H1 (cell line): ENCODE results near the gene SNX24. TPM values are rescaled to one million over a fixed set of nuclear protein-coding genes. Genes with fewer than 3 reads are reported as not detected.

Source experiments
- CTCF ChIA-PET: fragments of 300-600 bp; sonication (Branson Sonifier 250); formaldehyde crosslinking; loops from one replicate; lab custom pipeline; 2021; ENCODE audit not compliant: partially characterized antibody; lab: Charles Lee
- POLR2A ChIA-PET: fragments of 300-600 bp; sonication (Branson Sonifier 250); formaldehyde crosslinking; loops from one replicate; lab custom pipeline; 2021; ENCODE audit warnings: inconsistent platforms; ENCODE audit not compliant: partially characterized antibody; lab: Charles Lee
- DNase-seq, 2 experiments: peaks; one replicate each; pipeline versions ENCODE4 v3.0.0 to v3.0.0-alpha.2; 2010 to 2022; ENCODE audit warnings: low spot score in 2 of 2, low read depth in 1 of 2, mixed read lengths in 1 of 2
- FAIRE-seq: peaks from 2 replicates; lab custom pipeline; 2011; peaks lifted over from hg19 to GRCh38; lab: Jason Lieb, UNC
- H2AFZ ChIP-seq: 2 replicates; pipeline ENCODE4 v1.8.1; 2012; ENCODE audit warnings: low read length, inconsistent platforms
- H2AK5ac ChIP-seq: 2 replicates; pipeline ENCODE4 v1.6.1; 2013; ENCODE audit warnings: low read depth, low read length
- H2BK120ac ChIP-seq: replicated peaks from 2 replicates; pipeline ENCODE3; 2013; ENCODE audit warnings: low read depth, low read length, inconsistent platforms
- H2BK12ac ChIP-seq: 2 replicates; pipeline ENCODE4 v1.6.1; 2013; ENCODE audit warnings: low read depth, low read length
- H2BK15ac ChIP-seq: 2 replicates; pipeline ENCODE4 v1.6.1; 2013; ENCODE audit warnings: low read length
- H2BK20ac ChIP-seq: 2 replicates; pipeline ENCODE4 v1.6.1; 2013; ENCODE audit warnings: low read length
- H2BK5ac ChIP-seq: 2 replicates; pipeline ENCODE4 v1.6.1; 2013; ENCODE audit warnings: low read depth, low read length
- H3K14ac ChIP-seq: 2 replicates; pipeline ENCODE4 v1.6.1; 2013; ENCODE audit warnings: inconsistent platforms; ENCODE audit not compliant: insufficient read length
- H3K18ac ChIP-seq: 2 replicates; pipeline ENCODE4 v1.6.1; 2013; ENCODE audit warnings: low read length; ENCODE audit errors: extremely low read depth
- H3K23ac ChIP-seq: 2 replicates; pipeline ENCODE4 v1.6.1; 2013; ENCODE audit warnings: inconsistent platforms; ENCODE audit not compliant: insufficient read length
- H3K23me2 ChIP-seq: 2 replicates; pipeline ENCODE4 v1.6.1; 2013; ENCODE audit warnings: low read depth, low read length
- H3K27ac ChIP-seq: 2 replicates; pipeline ENCODE4 v1.6.1; 2011; ENCODE audit warnings: low read depth, low read length, inconsistent platforms
- H3K27me3 ChIP-seq, 4 experiments: replicated peaks in 1 of 4; 1 replicate in 1 of 4; 2 replicates in 3 of 4; pipeline versions ENCODE4 v1.6.1 to v1.8.1; 2011 to 2013; ENCODE audit warnings: low read length in 3 of 4, mild to moderate bottlenecking in 3 of 4, inconsistent platforms in 2 of 4, mixed read lengths in 2 of 4, moderate library complexity in 1 of 4; ENCODE audit not compliant: control insufficient read depth in 3 of 4, insufficient read depth in 3 of 4; ENCODE audit errors: extremely low read depth in 1 of 4
- H3K36me3 ChIP-seq, 4 experiments: 2 replicates each; pipeline versions ENCODE4 v1.6.1 to v1.8.1; 2011 to 2013; ENCODE audit warnings: mild to moderate bottlenecking in 4 of 4, low read length in 3 of 4, moderate library complexity in 2 of 4, control low read depth in 1 of 4, inconsistent platforms in 1 of 4; ENCODE audit not compliant: insufficient read depth in 4 of 4, control insufficient read depth in 2 of 4
- H3K4ac ChIP-seq: replicated peaks from 2 replicates; pipeline ENCODE3; 2013; ENCODE audit warnings: low read length, low read depth, mixed read lengths, inconsistent platforms; ENCODE audit not compliant: insufficient read length
- H3K4me1 ChIP-seq, 4 experiments: replicated peaks in 1 of 4; 1 replicate in 1 of 4; 2 replicates in 3 of 4; pipeline versions ENCODE4 v1.6.1 to v1.8.1; 2011 to 2013; ENCODE audit warnings: low read length in 3 of 4, inconsistent platforms in 2 of 4, mixed read lengths in 1 of 4; ENCODE audit not compliant: insufficient read depth in 4 of 4, control insufficient read depth in 3 of 4
- H3K4me2 ChIP-seq, 2 experiments: 2 replicates each; pipeline versions ENCODE4 v1.6.1 to v1.8.1; 2011 to 2013; ENCODE audit warnings: low read depth in 2 of 2, low read length in 2 of 2, control low read depth in 1 of 2, inconsistent platforms in 1 of 2, mild to moderate bottlenecking in 1 of 2; ENCODE audit not compliant: insufficient read depth in 1 of 2
- H3K4me3 ChIP-seq, 4 experiments: fragments of 200-600, 300-600 bp in 1 of 4; sonication (generic), shearing (Covaris generic), sonication (Bioruptor Twin) in 1 of 4; 2 replicates each; pipeline versions ENCODE4 v1.5.1 to v1.8.1; 2011 to 2016; ENCODE audit warnings: low read length in 4 of 4, low read depth in 3 of 4, control low read depth in 2 of 4, inconsistent platforms in 2 of 4, mild to moderate bottlenecking in 2 of 4, mixed read lengths in 1 of 4, moderate library complexity in 1 of 4; ENCODE audit not compliant: insufficient read depth in 2 of 4; ENCODE audit errors: extremely low read depth in 1 of 4
- H3K56ac ChIP-seq: replicated peaks from 2 replicates; pipeline ENCODE3; 2013; ENCODE audit warnings: low read depth, mild to moderate bottlenecking, mixed read lengths, low read length, inconsistent platforms; ENCODE audit not compliant: insufficient read length
- H3K79me1 ChIP-seq: 2 replicates; pipeline ENCODE4 v1.6.1; 2013; ENCODE audit warnings: low read depth, low read length, control low read depth
- H3K79me2 ChIP-seq, 2 experiments: 2 replicates each; pipeline versions ENCODE4 v1.6.1 to v1.8.1; 2012 to 2013; ENCODE audit warnings: low read length in 2 of 2, mild to moderate bottlenecking in 2 of 2, inconsistent platforms in 1 of 2; ENCODE audit not compliant: insufficient read depth in 2 of 2, control insufficient read depth in 1 of 2
- H3K9ac ChIP-seq, 4 experiments: replicated peaks in 1 of 4; 1 replicate in 1 of 4; 2 replicates in 3 of 4; pipeline versions ENCODE4 v1.6.1 to v1.8.1; 2011 to 2013; ENCODE audit warnings: low read depth in 3 of 4, low read length in 3 of 4, control low read depth in 2 of 4, mild to moderate bottlenecking in 2 of 4, moderate library complexity in 2 of 4, inconsistent platforms in 1 of 4; ENCODE audit errors: extremely low read depth in 1 of 4
- H3K9me3 ChIP-seq, 2 experiments: 2 replicates each; pipeline versions ENCODE4 v1.6.1 to v1.8.1; 2012 to 2013; ENCODE audit warnings: mild to moderate bottlenecking in 2 of 2, moderate library complexity in 2 of 2, control low read depth in 1 of 2, inconsistent platforms in 1 of 2, low read depth in 1 of 2, low read length in 1 of 2, mixed read lengths in 1 of 2; ENCODE audit not compliant: insufficient read depth in 2 of 2
- H4K20me1 ChIP-seq, 2 experiments: replicated peaks in 1 of 2; 2 replicates each; pipeline versions ENCODE3 to v1.8.1; 2011 to 2013; ENCODE audit warnings: inconsistent platforms in 2 of 2, low read length in 2 of 2, mild to moderate bottlenecking in 1 of 2; ENCODE audit not compliant: insufficient read depth in 2 of 2, control insufficient read depth in 1 of 2
- H4K5ac ChIP-seq: 2 replicates; pipeline ENCODE4 v1.6.1; 2013; ENCODE audit warnings: low read length, low read depth, mixed read lengths, inconsistent platforms; ENCODE audit not compliant: insufficient read length
- H4K8ac ChIP-seq: 2 replicates; pipeline ENCODE4 v1.8.0; 2013; ENCODE audit warnings: mild to moderate bottlenecking, moderate library complexity, low read length, inconsistent platforms; ENCODE audit not compliant: insufficient read depth; ENCODE audit errors: extremely low read depth
- H4K91ac ChIP-seq: replicated peaks from 2 replicates; pipeline ENCODE3; 2013; ENCODE audit warnings: low read length, mixed read lengths, inconsistent platforms; ENCODE audit not compliant: insufficient read length
- ATF3 ChIP-seq: IDR thresholded peaks from 2 replicates; pipeline ENCODE4 v1.6.1; 2011; ENCODE audit warnings: low read depth, mild to moderate bottlenecking, low read length; ENCODE audit not compliant: insufficient read depth
- CHD2 ChIP-seq: IDR thresholded peaks from 2 replicates; pipeline ENCODE4 v1.6.1; 2012; ENCODE audit warnings: low read length, improper control_type of control experiment
- MAFK ChIP-seq: IDR thresholded peaks from 2 replicates; pipeline ENCODE4 v1.6.1; 2012; ENCODE audit warnings: low read depth, mild to moderate bottlenecking, improper control_type of control experiment, low read length
- POU5F1 ChIP-seq: IDR thresholded peaks from 2 replicates; pipeline ENCODE4 v1.6.1; 2011; ENCODE audit warnings: low read depth, mild to moderate bottlenecking, low read length, moderate library complexity
- TCF12 ChIP-seq: IDR thresholded peaks from 2 replicates; pipeline ENCODE4 v1.6.1; 2011; ENCODE audit warnings: low read depth, mild to moderate bottlenecking, low read length
- USF2 ChIP-seq: IDR thresholded peaks from 2 replicates; pipeline ENCODE4 v1.6.1; 2011; ENCODE audit warnings: low read length, improper control_type of control experiment
- WGBS, 2 experiments: shearing (Covaris generic) in 1 of 2; methylation state at CpG; one replicate each; pipeline versions ENCODE4 v1.1.6 to v1.1.7; 2013 to 2015; ENCODE audit warnings: low lambda C conversion rate in 2 of 2, mixed read lengths in 2 of 2, inconsistent platforms in 1 of 2, low coverage in 1 of 2, missing lambda C conversion rate in 1 of 2; ENCODE audit not compliant: insufficient replicate concordance in 2 of 2, insufficient coverage in 1 of 2, insufficient read length in 1 of 2; ENCODE audit errors: extremely low coverage in 1 of 2, missing lambda C conversion rate in 1 of 2; 5-methylcytosine and 5-hydroxymethylcytosine counted together
- polyA plus RNA-seq, 7 experiments: library from polyadenylated mRNA; depleted of rRNA in 3 of 7; stranded (reverse) in 5 of 7; unstranded in 2 of 7; fragments of >200 nt in 5 of 7; fragments of 200-250 nt in 2 of 7; gene quantifications; 1 replicate in 5 of 7; 2 replicates in 1 of 7; 4 replicates in 1 of 7; pipeline versions ENCODE4 v1.2.1 to v1.2.3, GENCODE V29; 2011 to 2013; ENCODE audit warnings: missing spikeins in 2 of 7, mixed read lengths in 2 of 7
- total RNA-seq: library from RNA; stranded (reverse); fragmentation: NEBNext Ultra II Directional; extraction: Animal tissue kit (Norgen Biotek cat#: 25700); gene quantifications from 2 replicates; pipeline ENCODE4 v1.2.1, GENCODE V29; 2021

The SNX24 gene
- total and polyA plus RNA-seq, 2 of the 8 experiments (the other 6 are each of a cell fraction or from before 2014, with no cell fraction given), result 7.3 to 14.3 TPM

- Histone ChIP-seq H3K4ac (no peak overlapping the region), H3K79me1 (no peaks in the 10 kb centered on the region), H3K4me1 (peaks cover 0 to 4% (median 0%) of the 10 kb centered on the region in 4 experiments; a peak in 1 of 7 replicates), H2AK5ac (no peak overlapping the region), H4K5ac (no peak overlapping the region), H3K9ac (no peak overlapping the region), H3K18ac (no peak overlapping the region), H2BK5ac (no peak overlapping the region), H3K27ac (no peak overlapping the region), H3K23ac (no peak overlapping the region), H3K79me2 (no peaks in the 10 kb centered on the region), H2BK15ac (no peak overlapping the region), H2AFZ (no peak overlapping the region), H4K91ac (no peak overlapping the region), H3K56ac (no peak overlapping the region), H3K36me3 (no peaks in the 10 kb centered on the region), H3K9me3 (no peaks in the 10 kb centered on the region), H3K14ac (no peak overlapping the region), H4K8ac (no peak overlapping the region), H3K4me3 (no peak overlapping the region), H3K27me3 (peaks cover 0 to 1% (median 0%) of the 10 kb centered on the region in 4 experiments; a peak in 1 of 7 replicates), H2BK12ac (no peak overlapping the region), H4K20me1 (no peaks in the 10 kb centered on the region), H3K23me2 (no peaks in the 10 kb centered on the region), H3K4me2 (no peak overlapping the region), H2BK20ac (no peak overlapping the region), H2BK120ac (no peak overlapping the region)
- no peak for FAIRE-seq
- POLR2A ChIA-PET, result no interaction called here
- 87% methylated on average over 1 of the region's 1 CpG; no CpG with 5 or more reads in 1 of the 2 experiments for WGBS, 2 experiments
- CTCF ChIA-PET, result no interaction called here
- TF ChIP-seq TCF12, result no peak
- TF ChIP-seq CHD2, result no peak
- TF ChIP-seq USF2, result no peak
- TF ChIP-seq ATF3, result no peak
- TF ChIP-seq POU5F1, result no peak
- no peak for TF ChIP-seq MAFK
- DNase-seq, result no peak
Observed at GRCh38 chr5:123012321-123012720, 166.9 kb downstream of the SNX24 start.
